Kidney epithelial cell (primary cell): Measurements from ENCODE around the gene BMP7. TPM values are rescaled to one million over a fixed set of nuclear protein-coding genes. Genes with fewer than 3 reads are reported as not detected.

Source experiments
- DNase-seq: peaks from one replicate; pipeline ENCODE4 v3.0.0-alpha.2; 2010; ENCODE audit warnings: low read depth
- H3K27me3 ChIP-seq: 2 replicates; pipeline ENCODE4 v1.6.0; 2011; ENCODE audit warnings: low read length; ENCODE audit not compliant: control insufficient read depth, insufficient read depth
- H3K36me3 ChIP-seq: 2 replicates; pipeline ENCODE4 v1.5.1; 2011; ENCODE audit warnings: low read length; ENCODE audit not compliant: control insufficient read depth, insufficient read depth
- H3K4me3 ChIP-seq: 2 replicates; pipeline ENCODE4 v1.5.1; 2011; ENCODE audit warnings: low read depth, mild to moderate bottlenecking, control low read depth, low read length
- CTCF ChIP-seq: IDR thresholded peaks from 2 replicates; pipeline ENCODE4 v1.5.1; 2011; ENCODE audit warnings: mild to moderate bottlenecking, moderate library complexity, low read length, control low read depth, inconsistent platforms; ENCODE audit not compliant: insufficient read depth, poor library complexity, severe bottlenecking
- total RNA-seq: library from RNA; depleted of rRNA; stranded (reverse); fragments of >200 nt; gene quantifications from 2 replicates; pipeline ENCODE4 v1.2.3, GENCODE V29; 2015

BMP7 gene
- total RNA-seq, 1 donor from 2014 or later, result 21.8 TPM

DNA sequence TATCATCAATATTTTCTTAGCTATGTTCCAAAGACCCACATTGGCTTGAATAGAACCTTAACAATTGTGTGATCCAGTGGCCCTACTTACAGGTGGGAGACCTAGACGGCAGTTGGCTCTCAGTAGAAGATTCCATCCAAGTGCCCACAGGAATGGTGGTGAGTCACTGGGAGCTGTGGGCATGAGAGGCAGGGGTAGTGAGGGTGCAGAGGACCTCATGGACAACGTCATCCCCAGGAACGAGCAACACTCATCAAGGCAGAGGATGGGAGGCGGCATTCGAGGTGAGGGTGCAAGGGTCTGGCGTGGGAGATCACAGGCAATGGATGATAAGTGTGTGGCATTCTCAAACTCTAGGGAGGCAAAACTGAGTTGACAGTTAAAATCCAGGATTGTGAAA lies 45.7 kb upstream of the BMP7 start:
- no peak for TF ChIP-seq CTCF
- H3K36me3 ChIP-seq, result no peaks in the 10 kb centered on the region
- peaks cover 6% of the 10 kb centered on the region for H3K27me3 ChIP-seq
- no peak for DNase-seq
- no peak overlapping the region for H3K4me3 ChIP-seq

DNA sequence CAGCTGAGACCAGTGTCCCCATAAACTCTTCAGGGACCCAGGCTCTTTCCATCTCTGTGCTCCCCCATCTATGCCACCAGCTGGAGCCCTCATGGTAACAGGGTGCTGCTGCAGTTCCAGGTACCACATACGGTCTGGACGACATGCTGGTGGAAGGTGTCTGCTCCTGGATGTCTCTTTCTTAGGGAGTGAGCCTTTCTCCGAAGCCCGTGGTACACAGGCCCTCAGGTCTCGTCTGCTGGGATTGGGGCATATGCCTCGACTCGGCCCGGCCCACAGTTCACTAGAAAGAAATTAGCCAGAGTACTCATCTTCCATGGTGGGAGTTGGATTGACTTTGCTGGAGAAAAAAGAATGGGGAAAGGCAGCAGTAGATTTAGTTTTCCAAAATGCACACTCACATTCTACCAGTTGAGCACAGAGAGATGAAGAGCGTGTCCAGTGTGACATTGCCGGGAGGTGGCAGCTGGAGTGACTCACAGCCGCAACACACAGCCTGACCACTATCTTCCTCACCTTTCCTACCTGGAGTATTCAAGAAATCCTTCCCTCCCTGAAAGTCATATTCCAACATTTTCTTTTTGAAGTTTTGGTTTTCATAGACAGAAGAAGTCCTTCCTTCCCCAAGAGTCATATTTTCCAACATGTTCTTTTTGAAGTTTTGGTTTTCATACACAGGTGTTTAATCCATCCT lies 44.5 kb upstream of the BMP7 start:
- Histone ChIP-seq H3K4me3 (no peak overlapping the region), H3K36me3 (no peaks in the 10 kb centered on the region), H3K27me3 (peaks cover 6% of the 10 kb centered on the region)
- no peak for DNase-seq
- TF ChIP-seq CTCF, result no peak

- no peak for TF ChIP-seq CTCF
- Histone ChIP-seq H3K36me3 (no peaks in the 10 kb centered on the region), H3K27me3 (peaks cover 6% of the 10 kb centered on the region), H3K4me3 (no peak overlapping the region)
- no peak for DNase-seq
These were observed 43.2 kb upstream of the BMP7 start for GRCh38 chr20:57309544-57310115.

DNA sequence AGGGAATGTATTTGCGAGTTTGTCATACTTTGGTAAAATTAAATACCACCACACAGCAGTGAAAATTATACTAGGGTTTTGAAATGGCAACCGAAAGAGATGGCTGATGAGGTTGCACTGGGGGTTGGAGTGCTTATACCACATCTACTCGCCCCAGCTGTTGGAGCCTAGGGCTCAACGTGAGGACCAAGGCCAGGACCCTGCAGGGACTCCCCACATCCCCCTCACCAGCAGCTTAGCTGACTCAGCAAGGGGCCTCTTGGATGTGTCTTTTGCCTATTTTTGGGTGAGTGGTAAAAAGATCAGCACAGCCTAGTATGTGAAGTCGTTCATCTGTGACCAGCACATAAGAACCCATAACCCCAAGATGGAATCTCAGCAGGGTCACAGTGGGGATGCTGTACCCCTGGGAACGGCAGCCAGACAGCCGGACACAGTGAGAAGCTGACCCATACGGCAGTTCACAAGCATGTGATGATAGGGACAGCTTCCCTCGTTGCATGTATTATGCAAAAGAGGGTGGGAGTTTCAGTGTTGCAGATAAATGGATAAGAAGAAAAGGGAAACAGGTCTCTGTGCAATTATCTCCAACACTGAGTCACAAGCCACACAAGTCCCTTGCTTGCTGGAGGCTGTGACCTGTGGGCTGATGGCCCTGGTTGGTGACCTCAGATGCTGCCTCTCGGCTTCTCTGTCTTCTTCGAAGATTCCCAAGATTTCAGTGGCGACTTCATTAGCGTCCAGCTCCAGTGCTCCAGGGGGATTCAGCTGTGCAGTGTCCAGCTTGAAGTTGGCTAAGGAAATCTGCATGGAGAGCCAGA lies 42.2 kb upstream of the BMP7 start:
- TF ChIP-seq CTCF, result no peak
- Histone ChIP-seq H3K4me3 (no peak overlapping the region), H3K27me3 (peaks cover 6% of the 10 kb centered on the region), H3K36me3 (no peaks in the 10 kb centered on the region)
- DNase-seq, result no peak

- DNase-seq, result no peak
- TF ChIP-seq CTCF, result no peak
- no peaks in the 10 kb centered on the region for H3K36me3 ChIP-seq
- H3K4me3 ChIP-seq, result no peak overlapping the region
- H3K27me3 ChIP-seq, result peaks cover 6% of the 10 kb centered on the region
These were observed 40.3 kb upstream of the BMP7 start for GRCh38 chr20:57306747-57307146.
